IMR-90 (cell line): Measurements from ENCODE around the gene RANBP6. TPM values are rescaled to one million over a fixed set of nuclear protein-coding genes. Genes with fewer than 3 reads are reported as not detected.
A peak's percentile ranks its signal among the peaks of the same experiment; 100 is the strongest.

ENCODE experiments used
- ATAC-seq: fragments of 200-7000 bp; cut with Tn5 transposase; 2 replicates; pipeline ENCODE4 v1.9.1; 2020; ENCODE audit warnings: low read depth, mild to moderate bottlenecking, moderate library complexity
- Bru-seq: library from RNA; stranded (reverse); fragments of 400-500 nt; gene quantifications from one replicate; lab custom pipeline; 2021; lab: Mats Ljungman, UMichigan
- BruChase-seq, 2 experiments: library from RNA; stranded (reverse); fragments of 400-500 nt; gene quantifications; one replicate each; lab custom pipeline; 2021; lab: Mats Ljungman, UMichigan
- BruUV-seq: library from RNA; stranded (reverse); fragments of 400-500 nt; replicated peaks from 2 replicates; lab custom pipeline; 2021; lab: Mats Ljungman, UMichigan
- CTCF ChIA-PET: fragments of 300-600 bp; formaldehyde crosslinking; extraction: SDS; loops from one replicate; lab custom pipeline; 2021; ENCODE audit warnings: antibody characterized with exemption; lab: Yijun Ruan, JAX
- POLR2A ChIA-PET: fragments of 300-600 bp; sonication (Branson Sonifier 250); formaldehyde crosslinking; loops from one replicate; lab custom pipeline; 2022; ENCODE audit warnings: antibody characterized with exemption; ENCODE audit not compliant: unreplicated experiment; lab: Charles Lee
- DNase-seq: peaks from one replicate; pipeline ENCODE4 v3.0.0; 2013
- H2AFZ ChIP-seq: replicated peaks from 2 replicates; pipeline ENCODE3; 2013; ENCODE audit warnings: low read length, mild to moderate bottlenecking; ENCODE audit not compliant: poor library complexity
- H2AK5ac ChIP-seq: 2 replicates; pipeline ENCODE4 v1.6.1; 2013; ENCODE audit warnings: low read depth, low read length, inconsistent platforms
- H2AK9ac ChIP-seq: replicated peaks from 2 replicates; pipeline ENCODE3; 2013; ENCODE audit warnings: mild to moderate bottlenecking, low read depth, low read length, moderate library complexity; ENCODE audit not compliant: poor library complexity
- H2BK120ac ChIP-seq: 2 replicates; pipeline ENCODE4 v1.6.1; 2013; ENCODE audit warnings: low read depth, low read length, inconsistent platforms
- H2BK15ac ChIP-seq: 3 replicates; pipeline ENCODE4 v1.6.1; 2013; ENCODE audit warnings: low read depth, low read length, inconsistent platforms
- H2BK20ac ChIP-seq: 2 replicates; pipeline ENCODE4 v1.6.1; 2013; ENCODE audit warnings: low read depth, mild to moderate bottlenecking, inconsistent platforms, low read length, moderate library complexity
- H2BK5ac ChIP-seq: 2 replicates; pipeline ENCODE4 v1.6.1; 2013; ENCODE audit warnings: mild to moderate bottlenecking, low read depth, low read length, inconsistent platforms; ENCODE audit not compliant: poor library complexity, severe bottlenecking
- H3K14ac ChIP-seq: replicated peaks from 2 replicates; pipeline ENCODE4 v1.6.1; 2013; ENCODE audit warnings: low read depth, low read length, inconsistent platforms
- H3K18ac ChIP-seq: 2 replicates; pipeline ENCODE4 v1.6.1; 2013; ENCODE audit warnings: low read depth, low read length, control low read depth
- H3K23ac ChIP-seq: 2 replicates; pipeline ENCODE4 v1.6.1; 2013; ENCODE audit warnings: low read depth, low read length, inconsistent platforms
- H3K27ac ChIP-seq: 2 replicates; pipeline ENCODE4 v1.5.1; 2013; ENCODE audit warnings: mild to moderate bottlenecking, control low read depth, low read length; ENCODE audit not compliant: insufficient read depth
- H3K27me3 ChIP-seq: 2 replicates; pipeline ENCODE4 v1.6.1; 2013; ENCODE audit warnings: low read length; ENCODE audit not compliant: control insufficient read depth, insufficient read depth
- H3K36me3 ChIP-seq: 2 replicates; pipeline ENCODE4 v1.6.1; 2013; ENCODE audit warnings: low read length, mixed read lengths; ENCODE audit not compliant: control insufficient read depth, insufficient read depth
- H3K4ac ChIP-seq: 2 replicates; pipeline ENCODE4 v1.6.1; 2013; ENCODE audit warnings: low read depth, low read length, inconsistent platforms
- H3K4me1 ChIP-seq: 2 replicates; pipeline ENCODE4 v1.6.1; 2013; ENCODE audit warnings: low read length, mixed read lengths; ENCODE audit not compliant: control insufficient read depth, insufficient read depth
- H3K4me2 ChIP-seq: 2 replicates; pipeline ENCODE4 v1.6.1; 2013; ENCODE audit warnings: low read depth, mild to moderate bottlenecking, control low read depth, low read length, moderate library complexity
- H3K4me3 ChIP-seq: 2 replicates; pipeline ENCODE4 v1.5.1; 2013; ENCODE audit warnings: low read depth, mild to moderate bottlenecking, control low read depth, low read length, moderate library complexity; ENCODE audit not compliant: insufficient read depth
- H3K56ac ChIP-seq: 2 replicates; pipeline ENCODE4 v1.6.1; 2013; ENCODE audit warnings: low read length, inconsistent platforms; ENCODE audit not compliant: insufficient read depth; ENCODE audit errors: extremely low read depth
- H3K79me1 ChIP-seq, 2 experiments: 2 replicates each; pipeline ENCODE4 v1.6.1; 2013; ENCODE audit warnings: low read length in 2 of 2, inconsistent platforms in 1 of 2, low read depth in 1 of 2
- H3K9ac ChIP-seq: 2 replicates; pipeline ENCODE4 v1.6.1; 2013; ENCODE audit warnings: low read depth, low read length, control low read depth
- H3K9me1 ChIP-seq: 2 replicates; pipeline ENCODE4 v1.6.1; 2013; ENCODE audit warnings: low read length, inconsistent platforms; ENCODE audit not compliant: insufficient read depth
- H3K9me3 ChIP-seq: 2 replicates; pipeline ENCODE4 v1.6.1; 2013; ENCODE audit warnings: low read length; ENCODE audit not compliant: control insufficient read depth, insufficient read depth
- H4K20me1 ChIP-seq: 2 replicates; pipeline ENCODE4 v1.6.1; 2013; ENCODE audit warnings: low read length, inconsistent platforms; ENCODE audit not compliant: insufficient read depth
- H4K5ac ChIP-seq: 2 replicates; pipeline ENCODE4 v1.6.1; 2013; ENCODE audit warnings: mild to moderate bottlenecking, low read depth, low read length, control low read depth
- H4K8ac ChIP-seq, 2 experiments: 2 replicates each; pipeline ENCODE4 v1.6.1; 2013; ENCODE audit warnings: low read depth in 2 of 2, low read length in 2 of 2, control low read depth in 1 of 2, inconsistent platforms in 1 of 2
- H4K91ac ChIP-seq: 2 replicates; pipeline ENCODE4 v1.6.1; 2013; ENCODE audit warnings: low read depth, low read length, inconsistent platforms; ENCODE audit not compliant: insufficient read depth
- BHLHE40 ChIP-seq: fragments of 150-350 bp; IDR thresholded peaks from 2 replicates; pipeline ENCODE4 v1.6.1; 2016; ENCODE audit warnings: mild to moderate bottlenecking, low read depth, low read length
- CEBPB ChIP-seq: IDR thresholded peaks from 2 replicates; pipeline ENCODE4 v1.6.1; 2012; ENCODE audit warnings: low read depth, low read length, improper control_type of control experiment
- CHD1 ChIP-seq: IDR thresholded peaks from 2 replicates; pipeline ENCODE4 v1.6.1; 2012; ENCODE audit warnings: low read depth, low read length, improper control_type of control experiment
- ELK1 ChIP-seq: fragments of 150-350 bp; IDR thresholded peaks from 2 replicates; pipeline ENCODE4 v1.6.1; 2016; ENCODE audit warnings: low read depth, mild to moderate bottlenecking, low read length, moderate library complexity, borderline replicate concordance
- FOS ChIP-seq: fragments of 150-350 bp; IDR thresholded peaks from 2 replicates; pipeline ENCODE4 v1.6.1; 2016; ENCODE audit warnings: low read depth, low read length
- MAZ ChIP-seq: IDR thresholded peaks from 2 replicates; pipeline ENCODE4 v1.6.1; 2012; ENCODE audit warnings: low read depth, mild to moderate bottlenecking, low read length, improper control_type of control experiment, moderate library complexity, borderline replicate concordance
- MXI1 ChIP-seq: IDR thresholded peaks from 2 replicates; pipeline ENCODE4 v1.6.1; 2012; ENCODE audit warnings: low read depth, mild to moderate bottlenecking, low read length, moderate library complexity, borderline replicate concordance
- POLR2A ChIP-seq: IDR thresholded peaks from 2 replicates; pipeline ENCODE4 v1.6.1; 2012; ENCODE audit warnings: mild to moderate bottlenecking, low read depth, low read length
- SMC3 ChIP-seq: fragments of 150-350 bp; IDR thresholded peaks from 2 replicates; pipeline ENCODE4 v1.6.1; 2016; ENCODE audit warnings: low read depth, mild to moderate bottlenecking, antibody characterized with exemption, low read length, moderate library complexity
- USF2 ChIP-seq: fragments of 150-350 bp; IDR thresholded peaks from 2 replicates; pipeline ENCODE4 v1.6.1; 2017; ENCODE audit warnings: mild to moderate bottlenecking, antibody characterized with exemption, low read length, low read depth
- WGBS, 2 experiments: methylation state at CpG; one replicate each; pipeline versions ENCODE4 v1.1.5 to v1.1.7; 2013; ENCODE audit warnings: missing lambda C conversion rate in 2 of 2; ENCODE audit not compliant: insufficient read length in 1 of 2; ENCODE audit errors: extremely low coverage in 2 of 2; 5-methylcytosine and 5-hydroxymethylcytosine counted together
- dilution Hi-C: fragments of 300-500 bp; cut with HindIII; formaldehyde crosslinking; loops from one replicate; pipeline ENCODE4 v1.14.3; 2018; ENCODE audit warnings: low sequenced_read_pairs; ENCODE audit not compliant: unreplicated experiment
- in situ Hi-C: fragments of 300-500 bp; cut with MboI; formaldehyde crosslinking; loops from 3 replicates; pipeline ENCODE4 v1.14.3; 2019; ENCODE audit warnings: low sequenced_read_pairs, inconsistent platforms, mixed read lengths
- intact Hi-C: fragments of 100-400 bp; cut with micrococcal nuclease; formaldehyde crosslinking; loops from 2 replicates; pipeline ENCODE4 v1.10.0; 2022
- long read RNA-seq: library from polyadenylated mRNA; unstranded; transcript quantifications from one replicate; pipeline ENCODE4 v2.0.0, GENCODE V29; 2021; ENCODE audit not compliant: unreplicated experiment
- polyA plus RNA-seq, 3 experiments: library from polyadenylated mRNA; depleted of rRNA; stranded (reverse); fragments of >200 nt; gene quantifications; 2 replicates each; pipeline ENCODE4 v1.2.3, GENCODE V29; 2012; ENCODE audit warnings: low replicate concordance in 1 of 3
- total RNA-seq: library from RNA; depleted of rRNA; stranded (reverse); fragments of >200 nt; gene quantifications from 2 replicates; pipeline ENCODE4 v1.2.3, GENCODE V29; 2012; rRNA removed

RANBP6 gene
- 42.3 and 67.2 TPM in 2 replicates for total RNA-seq
- polyA plus RNA-seq (2012; rRNA removed): 6.1 and 7.5 TPM in 2 replicates
- polyA plus RNA-seq (2012; cell fraction: cytosol; rRNA removed): 1.3 and 1.9 TPM in 2 replicates
- 0.64 and 3.3 TPM in 2 replicates for polyA plus RNA-seq (2012; cell fraction: nucleus; rRNA removed; ENCODE audit: low replicate concordance)
- Bru-seq, nascent RNA: percentile 83 among the genes with signal in this experiment
- percentile 86 among the genes with signal in this experiment for BruChase-seq, experiment 1, labeled RNA remaining after a 6-hour chase
- BruChase-seq, experiment 2, labeled RNA remaining after a 2-hour chase: percentile 99 among the genes with signal in this experiment
- long read RNA-seq, full-length matches to known transcripts: 31 of 31 reads
- long read RNA-seq, partial matches to known transcripts: 0 of 31 reads
- long read RNA-seq, other reads (novel, unspliced or antisense): 0 of 31 reads

- peak within 1 kb of the TSS; percentile 90 for H3K9ac ChIP-seq
- H2AK9ac ChIP-seq: peak within 1 kb of the TSS; percentile 21
- peak within 1 kb of the TSS; percentile 93 to 99 for H4K8ac ChIP-seq
- H2AFZ ChIP-seq: peak within 1 kb of the TSS; percentile 91
- H4K20me1 ChIP-seq: peaks cover 5% of the 10 kb centered on the region
- H3K4me3 ChIP-seq: peak within 1 kb of the TSS; percentile 89
- peak within 1 kb of the TSS; percentile 54 for H3K4ac ChIP-seq
- CTCF ChIA-PET: interaction anchor here (0.7 to 0.9 kb wide), 2 partner anchors 27 to 570 kb away, joined by 6 read pairs; no protein-coding TSS in a partner anchor
- WGBS, 2 experiments: 0% methylated on average over 2 of the region's 43 CpGs; no CpG with 5 or more reads in 1 of the 2 experiments
- H4K5ac ChIP-seq: peak within 1 kb of the TSS; percentile 92
- dilution Hi-C loops (no loop called here), in situ Hi-C loops (no loop called here), intact Hi-C loops (no loop called here)
- H3K23ac ChIP-seq: peak within 1 kb of the TSS; percentile 29
- H2BK120ac ChIP-seq: peak within 1 kb of the TSS; percentile 65
- peak within 1 kb of the TSS; percentile 80 for H2BK5ac ChIP-seq
- peak; percentile 100 for TF ChIP-seq MAZ
- TF ChIP-seq CHD1: no peak
- TF ChIP-seq MXI1: peak; percentile 72
- TF ChIP-seq ELK1: no peak
- TF ChIP-seq SMC3: no peak
- TF ChIP-seq FOS: no peak
- TF ChIP-seq POLR2A: peak; percentile 54; the same call in 1 of the 2 replicates
- no peak for TF ChIP-seq USF2
- TF ChIP-seq BHLHE40: no peak
- TF ChIP-seq CEBPB: no peak
- H3K4me1 ChIP-seq: no peaks in the 10 kb centered on the region
- no peaks in the 10 kb centered on the region for H3K9me3 ChIP-seq
- peak within 1 kb of the TSS; percentile 65; the same call in 1 of the 2 replicates for H3K18ac ChIP-seq
- H2AK5ac ChIP-seq: no peak within 1 kb of the TSS
- H3K27me3 ChIP-seq: no peaks in the 10 kb centered on the region
- peak; percentile 79 for DNase-seq
- H3K36me3 ChIP-seq: no peaks in the 10 kb centered on the region; the same call in 1 of the 2 replicates
- BruUV-seq: no TSS peak
- H3K27ac ChIP-seq: peak within 1 kb of the TSS; percentile 64
- H3K14ac ChIP-seq: peak within 1 kb of the TSS; percentile 72
- H3K4me2 ChIP-seq: peak within 1 kb of the TSS; percentile 97
- H3K56ac ChIP-seq: peak within 1 kb of the TSS; percentile 85
- ATAC-seq: peak; percentile 99
- no peak within 1 kb of the TSS; the same call in 1 of the 2 replicates for H2BK20ac ChIP-seq
- H3K9me1 ChIP-seq: peaks cover 3% of the 10 kb centered on the region; the same call in 1 of the 2 replicates
- peaks cover 20 to 23% of the 10 kb centered on the region in 2 experiments for H3K79me1 ChIP-seq
- H2BK15ac ChIP-seq: no peak within 1 kb of the TSS; the same call in 2 of the 3 replicates
- peak within 1 kb of the TSS; percentile 70 for H4K91ac ChIP-seq
- POLR2A ChIA-PET: interaction anchor here (0.6 kb wide), 1 partner anchor 54 kb away, joined by 3 read pairs; no protein-coding TSS in a partner anchor
Observed at GRCh38 chr9:6015278-6016157, at the start of gene RANBP6. RANBP6 (minus strand) TSS chr9:6015624; CDS start chr9:6015607, 17 bp downstream.
